Natural killer cell (primary cell): ENCODE measurements around the gene MAP3K14. TPM values are rescaled to one million over a fixed set of nuclear protein-coding genes. Genes with fewer than 3 reads are reported as not detected.

ENCODE experiments used
- ATAC-seq, 3 donors: fragments of 150-1000 bp in 2 of 3; fragments of 200-7000 bp in 1 of 3; cut with Tn5 transposase; 1 replicate in 1 of 3; 2 replicates in 2 of 3; pipeline ENCODE4 v1.10.0; 2021; ENCODE audit warnings: mild to moderate bottlenecking in 2 of 3, moderate library complexity in 2 of 3
- DNase-seq, 2 donors: peaks; one replicate each; pipeline versions ENCODE4 v3.0.0 to v3.0.0-alpha.2; 2013 to 2021; ENCODE audit warnings: mixed read lengths in 1 of 2
- H3K27ac ChIP-seq: one replicate; pipeline ENCODE4 v1.5.1; 2013; ENCODE audit warnings: mild to moderate bottlenecking, low read length
- H3K27me3 ChIP-seq: one replicate; pipeline ENCODE4 v1.6.1; 2013; ENCODE audit warnings: low read length; ENCODE audit not compliant: control insufficient read depth, insufficient read depth
- H3K36me3 ChIP-seq: one replicate; pipeline ENCODE4 v1.6.1; 2013; ENCODE audit warnings: low read length; ENCODE audit not compliant: control insufficient read depth, insufficient read depth
- H3K4me1 ChIP-seq: one replicate; pipeline ENCODE4 v1.6.1; 2013; ENCODE audit warnings: low read length; ENCODE audit not compliant: control insufficient read depth, insufficient read depth
- H3K4me3 ChIP-seq: one replicate; pipeline ENCODE4 v1.5.1; 2013; ENCODE audit warnings: low read length
- H3K9me3 ChIP-seq: one replicate; pipeline ENCODE4 v1.6.1; 2013; ENCODE audit warnings: low read length; ENCODE audit not compliant: control insufficient read depth, insufficient read depth
- H3K27ac Mint-ChIP-seq, 2 donors: one replicate each; pipeline ENCODE4 v1.8.0; 2022; ENCODE audit warnings: mild to moderate bottlenecking in 2 of 2, mixed read lengths in 2 of 2, moderate library complexity in 1 of 2
- H3K27me3 Mint-ChIP-seq, 2 donors: one replicate each; pipeline ENCODE4 v1.8.0; 2022; ENCODE audit warnings: low read depth in 2 of 2, mixed read lengths in 2 of 2
- H3K36me3 Mint-ChIP-seq: one replicate; pipeline ENCODE4 v1.8.0; 2022; ENCODE audit warnings: mixed read lengths
- H3K4me1 Mint-ChIP-seq, 2 donors: one replicate each; pipeline ENCODE4 v1.8.0; 2022; ENCODE audit warnings: mixed read lengths in 2 of 2
- H3K4me3 Mint-ChIP-seq: one replicate; pipeline ENCODE4 v1.8.0; 2022; ENCODE audit warnings: mild to moderate bottlenecking, moderate library complexity, mixed read lengths
- H3K9me3 Mint-ChIP-seq, 2 donors: one replicate each; pipeline ENCODE4 v1.8.0; 2022; ENCODE audit warnings: mixed read lengths in 2 of 2
- CTCF ChIP-seq: fragments of 200-600 bp; IDR thresholded peaks from one replicate; pipeline ENCODE4 v1.8.0; 2022; ENCODE audit warnings: antibody characterized with exemption
- WGBS: methylation state at CpG from one replicate; pipeline ENCODE4 v1.1.7; 2013; ENCODE audit warnings: missing lambda C conversion rate; ENCODE audit not compliant: insufficient coverage; 5-methylcytosine and 5-hydroxymethylcytosine counted together
- intact Hi-C: fragments of 100-400 bp; cut with micrococcal nuclease; formaldehyde crosslinking; loops from one replicate; pipeline ENCODE4 v1.14.2; 2022
- total RNA-seq, 4 donors: library from RNA; stranded (reverse); fragments of 120-200 nt in 1 of 4; gene quantifications; one replicate each; pipeline versions ENCODE4 v1.2.3 to v1.2.4, GENCODE V29; 2013 to 2022

The MAP3K14 gene
- total RNA-seq, 3 donors from 2014 or later (not counting 1 experiment from before 2014, with no cell fraction given): 28.0 to 31.9 (median 31.6) TPM

DNA sequence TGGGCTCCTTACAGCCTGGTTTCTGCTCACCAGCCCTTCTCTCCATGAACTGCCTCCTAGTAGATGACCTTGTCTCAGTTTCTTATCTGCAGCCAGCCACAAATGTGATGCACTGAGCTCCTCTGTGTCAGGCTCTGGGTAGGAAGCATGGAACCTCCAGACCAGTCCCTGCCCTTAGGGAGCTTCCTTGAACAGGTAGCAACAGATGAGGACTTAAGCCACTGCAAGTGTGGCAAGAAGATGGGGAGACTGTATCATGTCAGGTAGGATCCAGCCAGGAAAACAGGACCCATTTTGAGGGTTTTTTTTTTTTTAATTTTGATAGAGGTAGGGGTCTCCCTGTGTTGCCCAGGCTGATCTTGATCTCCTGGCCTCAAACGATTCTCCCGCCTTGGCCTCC lies 5.3 kb upstream of the MAP3K14 start:
- no peak for ATAC-seq
- 100% methylated on average over 2 of the region's 2 CpGs for WGBS
- no peaks in the 10 kb centered on the region for H3K9me3 ChIP-seq
- H3K9me3 Mint-ChIP-seq: no peaks in the 10 kb centered on the region
- DNase-seq: no peak
- peaks cover 28% of the 10 kb centered on the region for H3K4me1 ChIP-seq
- no peak overlapping the region for H3K4me3 ChIP-seq
- no peak for TF ChIP-seq CTCF
- H3K36me3 Mint-ChIP-seq: no peaks in the 10 kb centered on the region
- no peak overlapping the region for H3K27ac Mint-ChIP-seq
- peaks cover 35 to 38% of the 10 kb centered on the region in 2 donors for H3K4me1 Mint-ChIP-seq
- no peaks in the 10 kb centered on the region for H3K27me3 Mint-ChIP-seq
- H3K4me3 Mint-ChIP-seq: no peak overlapping the region
- no peaks in the 10 kb centered on the region for H3K27me3 ChIP-seq
- H3K27ac ChIP-seq: no peak overlapping the region
- intact Hi-C loops: no loop called here
- H3K36me3 ChIP-seq: no peaks in the 10 kb centered on the region

GRCh38 chr17:45320931-45321461 lies 4.2 kb upstream of the MAP3K14 start:
- H3K9me3 Mint-ChIP-seq: no peaks in the 10 kb centered on the region
- intact Hi-C loops: no loop called here
- H3K4me3 Mint-ChIP-seq: peak overlapping the region; percentile 35
- no peak for ATAC-seq
- H3K27me3 ChIP-seq: no peaks in the 10 kb centered on the region
- no peaks in the 10 kb centered on the region for H3K27me3 Mint-ChIP-seq
- H3K9me3 ChIP-seq: no peaks in the 10 kb centered on the region
- WGBS: 22% methylated on average over 1 of the region's 1 CpG
- no peak overlapping the region for H3K4me3 ChIP-seq
- no peaks in the 10 kb centered on the region for H3K36me3 ChIP-seq
- DNase-seq: no peak
- H3K27ac Mint-ChIP-seq: peak overlapping the region; percentile 45 to 59
- no peaks in the 10 kb centered on the region for H3K36me3 Mint-ChIP-seq
- H3K27ac ChIP-seq: no peak overlapping the region
- H3K4me1 Mint-ChIP-seq: peaks cover 43 to 44% of the 10 kb centered on the region in 2 donors
- H3K4me1 ChIP-seq: peaks cover 31% of the 10 kb centered on the region
- no peak for TF ChIP-seq CTCF

- H3K4me1 ChIP-seq: peaks cover 36% of the 10 kb centered on the region
- H3K36me3 ChIP-seq: no peaks in the 10 kb centered on the region
- no peaks in the 10 kb centered on the region for H3K9me3 Mint-ChIP-seq
- H3K27ac Mint-ChIP-seq: peak overlapping the region; percentile 45 to 59
- peak overlapping the region; percentile 35 for H3K4me3 Mint-ChIP-seq
- no peaks in the 10 kb centered on the region for H3K27me3 Mint-ChIP-seq
- H3K4me3 ChIP-seq: no peak overlapping the region
- no peak for TF ChIP-seq CTCF
- H3K27me3 ChIP-seq: no peaks in the 10 kb centered on the region
- DNase-seq: peak in 1 of 2 donors; percentile 40
- H3K9me3 ChIP-seq: no peaks in the 10 kb centered on the region
- H3K4me1 Mint-ChIP-seq: peaks cover 49 to 50% of the 10 kb centered on the region in 2 donors
- intact Hi-C loops: no loop called here
- 71% methylated on average over 4 of the region's 5 CpGs for WGBS
- no peaks in the 10 kb centered on the region for H3K36me3 Mint-ChIP-seq
- ATAC-seq: no peak
- no peak overlapping the region for H3K27ac ChIP-seq
Observed at GRCh38 chr17:45320349-45320930, 3.6 kb upstream of the MAP3K14 start.
